CD4-positive, alpha-beta T cell treated with Interleukin-10 for 1 hour (primary cell): ENCODE measurements around the gene MUC20.
"Not testable (repeated sequence)": the region's sequence is repeated elsewhere in the genome, so short reads cannot be mapped to it uniquely, and the experiment has no call there.

Experiments used
- DNase-seq: peaks from one replicate; pipeline ENCODE4 v3.0.0-alpha.2; 2020

MUC20 gene

GRCh38 chr3:195693428-195694216, 27.2 kb upstream of the MUC20 start:
- no peak for DNase-seq

GRCh38 chr3:195694217-195695076, 26.3 kb upstream of the MUC20 start:
- DNase-seq = not testable (repeated sequence)

DNA sequence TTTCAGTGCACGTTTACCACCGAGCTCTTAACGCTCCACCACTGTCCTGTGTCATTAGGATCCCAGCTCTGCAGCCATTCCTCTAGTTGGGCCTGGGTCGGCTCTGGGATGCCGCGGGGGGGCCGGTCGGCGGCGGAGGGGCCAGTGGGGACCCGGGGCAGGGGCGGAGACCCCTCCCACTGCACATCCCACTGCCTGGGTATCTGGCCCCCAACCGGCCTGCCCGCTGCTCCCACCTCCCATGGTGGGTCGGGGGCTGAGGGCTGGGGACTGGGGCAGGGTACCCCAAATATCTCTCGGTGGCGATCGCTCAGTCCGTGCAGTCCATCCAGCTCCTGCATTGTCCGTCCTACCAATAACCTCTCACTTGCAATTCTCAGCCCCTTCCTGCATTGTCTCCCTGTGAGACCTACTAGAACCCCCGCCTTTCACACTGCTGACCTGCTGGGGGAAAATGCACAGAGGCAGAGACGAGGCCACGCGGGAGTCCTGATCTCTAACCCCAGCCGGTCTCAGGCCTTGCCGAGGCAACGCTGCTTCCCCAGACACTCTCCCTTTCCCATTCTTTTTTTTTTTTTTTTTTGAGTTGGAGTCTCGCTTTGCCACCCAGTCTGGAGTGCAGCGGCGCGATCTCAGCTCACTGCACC, 24.0 kb upstream of the MUC20 start:
- DNase-seq = no peak

DNA sequence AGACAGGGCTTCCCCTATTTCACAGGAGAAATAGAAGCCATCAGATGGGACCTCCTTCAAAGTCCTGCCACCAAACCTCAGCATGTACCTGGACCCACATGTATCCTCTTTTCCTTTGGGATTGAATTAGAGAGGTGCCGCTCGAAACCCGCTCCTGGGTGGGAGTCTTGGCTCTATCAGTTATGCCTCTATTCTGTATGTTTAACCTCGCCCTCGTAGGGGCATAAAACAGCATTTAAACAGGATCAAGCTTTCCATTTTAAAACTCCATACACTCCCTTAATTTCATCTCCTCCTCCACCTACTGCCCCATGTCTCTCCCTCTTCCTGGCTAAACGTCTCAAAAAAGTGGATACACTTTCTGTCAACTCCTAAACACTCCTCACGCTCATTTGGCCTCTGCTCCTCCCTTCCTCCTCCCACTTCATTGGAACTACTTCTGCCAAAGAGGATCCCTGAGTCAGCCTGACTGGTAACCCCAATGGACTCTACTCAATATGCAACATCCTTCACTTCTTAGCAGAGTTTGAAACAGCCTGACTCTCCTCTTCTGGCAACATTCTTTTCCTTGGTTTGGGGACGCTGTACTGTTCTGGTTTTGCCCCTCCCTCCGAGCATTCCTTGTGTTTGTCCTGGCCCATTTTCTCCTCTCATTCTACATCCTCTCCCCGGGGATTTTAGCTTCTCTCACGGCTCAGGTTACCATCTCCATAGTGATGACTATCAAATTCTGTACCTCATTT, 23.0 kb upstream of the MUC20 start:
- DNase-seq = no peak

DNA sequence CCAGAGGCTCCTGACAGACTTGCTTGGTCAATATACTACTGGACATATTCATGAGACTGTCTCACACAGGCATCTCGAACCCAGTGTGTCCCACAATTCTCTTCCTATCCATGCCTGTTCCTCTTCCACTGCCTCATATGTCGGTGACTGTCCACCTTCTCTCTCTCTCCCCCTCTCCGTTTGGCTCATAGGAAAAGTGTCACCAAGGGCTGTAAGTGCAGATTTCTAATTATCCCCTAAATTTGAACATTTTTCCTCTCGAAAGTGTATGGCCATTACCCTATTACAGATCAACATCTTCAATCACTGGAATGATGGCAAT, 22.5 kb upstream of the MUC20 start:
- DNase-seq = no peak

GRCh38 chr3:195698647-195699387, 22.0 kb upstream of the MUC20 start:
- no peak for DNase-seq

DNA sequence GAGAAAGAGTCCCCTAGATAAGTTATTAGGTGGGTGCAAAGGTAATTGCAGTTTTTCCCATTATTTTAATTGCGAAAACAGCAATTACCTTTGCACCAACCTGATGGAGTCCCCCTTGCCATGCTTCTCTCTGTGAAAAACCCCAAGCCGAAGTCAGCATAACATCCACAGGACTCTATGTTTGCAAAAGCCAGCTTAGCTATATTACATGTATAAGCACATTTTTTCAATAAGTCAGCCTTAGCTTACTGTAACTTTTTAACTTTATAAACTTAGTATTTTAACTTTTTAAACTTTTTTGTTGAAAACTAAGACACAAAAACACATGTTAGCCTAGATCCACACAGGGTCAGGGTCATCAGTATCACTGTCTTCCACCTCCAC, 21.4 kb upstream of the MUC20 start:
- no peak for DNase-seq

- no peak for DNase-seq
Observed at GRCh38 chr3:195699860-195700259, 20.9 kb upstream of the MUC20 start.

DNA sequence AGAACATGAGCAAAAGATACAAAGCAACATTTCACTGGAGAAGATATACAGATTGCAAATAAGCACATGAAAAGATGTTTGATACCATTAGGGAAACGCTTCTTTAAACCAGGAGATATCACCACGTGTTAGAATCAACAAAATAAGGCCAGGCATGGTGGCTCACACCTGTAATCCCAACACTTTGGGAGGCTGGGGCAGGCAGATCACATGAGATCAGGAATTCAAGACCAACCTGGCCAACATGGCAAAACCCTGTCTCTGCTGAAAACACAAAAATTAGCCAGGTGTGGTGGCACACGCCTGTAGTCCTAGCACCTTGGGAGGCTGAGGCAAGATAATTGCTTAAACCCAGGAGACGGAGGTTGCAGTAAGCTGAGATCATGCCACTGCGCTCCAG, 20.5 kb upstream of the MUC20 start:
- DNase-seq = no peak

GRCh38 chr3:195701042-195701915, 19.5 kb upstream of the MUC20 start:
- no peak for DNase-seq

DNA sequence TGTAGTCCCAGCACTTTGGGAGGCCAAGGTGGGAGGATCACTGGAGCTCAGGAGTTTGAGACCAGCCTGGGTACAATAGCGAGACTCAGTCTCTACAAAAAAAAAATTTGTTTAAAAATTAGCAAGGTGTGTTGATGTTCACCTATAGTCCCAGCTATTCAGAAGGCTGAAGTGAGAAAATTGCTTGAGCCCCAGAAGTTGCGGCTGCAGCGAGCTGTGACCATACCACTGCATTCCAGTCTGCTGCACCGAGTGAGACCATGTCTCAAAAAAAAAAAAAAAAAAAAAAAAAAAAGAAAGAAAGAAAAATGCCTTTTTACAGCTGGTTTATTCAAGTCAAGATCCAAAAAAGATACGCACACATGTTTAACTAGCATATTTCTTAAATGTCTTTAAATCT, 17.0 kb upstream of the MUC20 start:
- no peak for DNase-seq

- no peak for DNase-seq
Observed at GRCh38 chr3:195704433-195704999, 16.3 kb upstream of the MUC20 start.

DNA sequence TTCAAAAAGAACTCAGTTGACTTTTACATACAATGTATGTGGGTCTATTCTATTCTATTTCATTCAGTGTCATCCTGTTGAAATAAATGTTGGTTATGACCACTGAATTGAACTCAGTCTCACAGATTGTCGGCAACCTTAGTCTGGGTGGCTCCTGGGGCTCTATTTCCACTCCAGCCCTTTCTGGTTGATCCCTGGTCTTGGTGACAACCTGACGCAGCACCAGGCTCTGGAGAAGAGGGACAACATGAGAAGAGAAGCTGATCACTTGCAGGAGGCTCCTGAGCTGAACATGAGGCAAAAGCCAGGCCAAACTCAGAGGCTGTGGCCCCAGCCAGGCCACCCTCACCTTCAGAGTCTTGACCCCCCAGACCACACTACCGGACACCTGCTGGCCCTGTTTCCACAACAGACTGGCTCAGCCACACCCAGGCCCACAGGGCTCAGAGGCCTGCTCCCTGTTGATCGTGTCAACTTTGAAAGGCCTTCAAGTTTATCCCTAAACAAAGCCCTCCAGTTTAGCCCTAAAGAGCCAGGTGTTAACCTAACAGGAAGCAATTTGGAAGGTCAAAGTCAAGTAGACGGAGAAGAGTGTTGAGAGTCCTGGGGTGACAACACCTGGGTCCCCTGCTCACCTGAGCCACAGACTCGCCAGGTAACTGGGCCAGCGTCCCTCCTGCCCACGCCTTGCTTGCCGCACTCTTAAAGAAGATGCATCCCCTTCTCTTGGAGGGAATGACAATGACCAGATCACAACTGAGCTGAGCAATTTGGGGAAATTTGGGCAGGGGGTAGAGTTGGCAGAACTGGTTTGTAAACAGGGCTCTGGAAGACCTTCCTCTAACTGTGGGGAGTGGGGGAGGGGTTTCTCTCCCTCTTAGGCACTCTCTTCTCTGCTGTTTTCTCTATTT, 15.4 kb upstream of the MUC20 start:
- DNase-seq = no peak

GRCh38 chr3:195708061-195708460, 12.7 kb upstream of the MUC20 start:
- DNase-seq = no peak

- no peak for DNase-seq
Observed at GRCh38 chr3:195708626-195709481, 11.9 kb upstream of the MUC20 start.

- DNase-seq = no peak
Observed at GRCh38 chr3:195709676-195710085, 11.1 kb upstream of the MUC20 start.

GRCh38 chr3:195710126-195710905, 10.5 kb upstream of the MUC20 start:
- DNase-seq = not testable (repeated sequence)
